H1 (cell line): ENCODE data around the gene SPTLC3.

Source experiments
- EZH2 ChIP-seq: fragments of 200-600 bp; sonication (generic); IDR thresholded peaks from 2 replicates; pipeline ENCODE4 v1.7.1; 2012; ENCODE audit warnings: low read depth, mild to moderate bottlenecking, moderate library complexity, low read length, inconsistent platforms; ENCODE audit not compliant: severe bottlenecking
- GABPA ChIP-seq: IDR thresholded peaks from 2 replicates; pipeline ENCODE4 v1.6.1; 2011; ENCODE audit warnings: mild to moderate bottlenecking, low read length, moderate library complexity, borderline replicate concordance; ENCODE audit not compliant: insufficient read depth
- MAX ChIP-seq: IDR thresholded peaks from 2 replicates; pipeline ENCODE4 v1.6.1; 2012; ENCODE audit warnings: inconsistent platforms
- POLR2A ChIP-seq, 2 experiments: IDR thresholded peaks; 1 replicate in 1 of 2; 2 replicates in 1 of 2; pipeline ENCODE4 v1.6.1; 2011; ENCODE audit warnings: low read depth in 2 of 2, low read length in 2 of 2, mild to moderate bottlenecking in 2 of 2; ENCODE audit errors: control extremely low read depth in 1 of 2
- POLR2AphosphoS5 ChIP-seq: IDR thresholded peaks from 2 replicates; pipeline ENCODE4 v1.6.1; 2011; ENCODE audit warnings: low read depth, low read length
- TAF1 ChIP-seq: IDR thresholded peaks from 2 replicates; pipeline ENCODE4 v1.6.1; 2011; ENCODE audit warnings: mild to moderate bottlenecking, low read depth, low read length
- YY1 ChIP-seq: IDR thresholded peaks from 2 replicates; pipeline ENCODE4 v1.6.1; 2011; ENCODE audit warnings: low read depth, mild to moderate bottlenecking, low read length
- TF ChIP-seq, protein P1 (sequence below), 3 experiments: IDR thresholded peaks; 1 replicate in 2 of 3; 2 replicates in 1 of 3; pipeline versions ENCODE4 v1.5.1 to v1.6.1; 2011; ENCODE audit warnings: low read length in 3 of 3, mild to moderate bottlenecking in 3 of 3, inconsistent platforms in 2 of 3, low read depth in 1 of 3, moderate library complexity in 1 of 3; ENCODE audit not compliant: insufficient read depth in 1 of 3; ENCODE audit errors: control extremely low read depth in 1 of 3

- TF ChIP-seq TAF1: no peak
- TF ChIP-seq, protein P1, sequence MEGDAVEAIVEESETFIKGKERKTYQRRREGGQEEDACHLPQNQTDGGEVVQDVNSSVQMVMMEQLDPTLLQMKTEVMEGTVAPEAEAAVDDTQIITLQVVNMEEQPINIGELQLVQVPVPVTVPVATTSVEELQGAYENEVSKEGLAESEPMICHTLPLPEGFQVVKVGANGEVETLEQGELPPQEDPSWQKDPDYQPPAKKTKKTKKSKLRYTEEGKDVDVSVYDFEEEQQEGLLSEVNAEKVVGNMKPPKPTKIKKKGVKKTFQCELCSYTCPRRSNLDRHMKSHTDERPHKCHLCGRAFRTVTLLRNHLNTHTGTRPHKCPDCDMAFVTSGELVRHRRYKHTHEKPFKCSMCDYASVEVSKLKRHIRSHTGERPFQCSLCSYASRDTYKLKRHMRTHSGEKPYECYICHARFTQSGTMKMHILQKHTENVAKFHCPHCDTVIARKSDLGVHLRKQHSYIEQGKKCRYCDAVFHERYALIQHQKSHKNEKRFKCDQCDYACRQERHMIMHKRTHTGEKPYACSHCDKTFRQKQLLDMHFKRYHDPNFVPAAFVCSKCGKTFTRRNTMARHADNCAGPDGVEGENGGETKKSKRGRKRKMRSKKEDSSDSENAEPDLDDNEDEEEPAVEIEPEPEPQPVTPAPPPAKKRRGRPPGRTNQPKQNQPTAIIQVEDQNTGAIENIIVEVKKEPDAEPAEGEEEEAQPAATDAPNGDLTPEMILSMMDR (IDR thresholded peaks at IDR 0.05; ENCODE audit: control extremely low read depth in 1 of 3, insufficient read depth in 1 of 3, low read depth in 1 of 3, low read length in 3 of 3): no peak
- no peak for TF ChIP-seq MAX
- no peak for TF ChIP-seq EZH2
- no peak for TF ChIP-seq POLR2A (IDR thresholded peaks at IDR 0.05; ENCODE audit: control extremely low read depth in 1 of 2, low read depth in 2 of 2, low read length in 2 of 2)
- TF ChIP-seq YY1: no peak
- no peak for TF ChIP-seq GABPA
- no peak for TF ChIP-seq POLR2AphosphoS5
These were observed 26.8 kb downstream of the SPTLC3 start for GRCh38 chr20:13035399-13036152.
